ENCODE results near the gene PRKG1. TPM values are rescaled to one million over a fixed set of nuclear protein-coding genes. Genes with fewer than 3 reads are reported as not detected.

The PRKG1 gene
- total and polyA plus RNA-seq, 2 of the 4 experiments (the other 2 are of a cell fraction): 3.5 to 18.3 TPM

DNA sequence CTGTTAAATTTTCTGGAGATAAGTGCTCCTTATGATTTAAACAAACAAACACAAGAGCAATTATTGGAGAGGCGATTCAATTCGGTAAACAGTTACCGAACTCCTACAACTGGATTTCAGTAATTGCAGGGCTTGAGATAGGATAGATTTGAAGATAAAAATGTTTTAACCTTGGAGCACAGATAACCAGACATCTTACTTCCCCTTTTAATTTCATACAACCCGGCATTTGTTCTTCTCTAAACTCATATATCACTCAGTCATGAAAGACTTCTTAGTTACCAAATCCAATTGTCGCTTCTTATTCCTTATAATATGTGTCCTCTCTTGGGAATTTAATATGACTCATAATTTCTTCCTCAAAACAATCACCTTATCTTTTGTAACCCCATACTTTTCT lies 861.1 kb downstream of the PRKG1 start:
- dilution Hi-C loops (cut with HindIII; ENCODE audit: low sequenced_read_pairs, unreplicated experiment) (no loop called here), intact Hi-C loops (cut with micrococcal nuclease) (loop anchor here (5.0 kb wide), 2 partner anchors 38 to 278 kb away; no protein-coding TSS in a partner anchor), in situ Hi-C loops (cut with MboI; ENCODE audit: low sequenced_read_pairs) (no loop called here)
- no CpG with 5 or more reads among the region's 5 CpGs for WGBS, 2 experiments (ENCODE audit: extremely low coverage in 2 of 2, insufficient read length in 1 of 2)
- no peaks in the 10 kb centered on the region for H3K36me3 ChIP-seq (ENCODE audit: control insufficient read depth, insufficient read depth, low read length)
- ATAC-seq (ENCODE audit: low read depth): no peak
- H3K4me2 ChIP-seq (ENCODE audit: low read depth, low read length): no peak overlapping the region
- H3K27me3 ChIP-seq (ENCODE audit: control insufficient read depth, insufficient read depth, low read length): no peaks in the 10 kb centered on the region
- no peak overlapping the region for H2AK5ac ChIP-seq (ENCODE audit: low read depth, low read length)
- H4K91ac ChIP-seq (ENCODE audit: insufficient read depth, low read depth, low read length): no peak overlapping the region
- H4K5ac ChIP-seq (ENCODE audit: low read depth, low read length): no peak overlapping the region
- no peak overlapping the region for H2BK20ac ChIP-seq (ENCODE audit: low read depth, low read length)
- no peak overlapping the region for H3K27ac ChIP-seq (ENCODE audit: insufficient read depth, low read length)
- H3K9me1 ChIP-seq (ENCODE audit: insufficient read depth, low read length): peaks cover 3% of the 10 kb centered on the region; the same call in 1 of the 2 replicates
- H3K23ac ChIP-seq (ENCODE audit: low read depth, low read length): no peak overlapping the region
- H3K9ac ChIP-seq (ENCODE audit: low read depth, low read length): no peak overlapping the region
- TF ChIP-seq, protein P1, sequence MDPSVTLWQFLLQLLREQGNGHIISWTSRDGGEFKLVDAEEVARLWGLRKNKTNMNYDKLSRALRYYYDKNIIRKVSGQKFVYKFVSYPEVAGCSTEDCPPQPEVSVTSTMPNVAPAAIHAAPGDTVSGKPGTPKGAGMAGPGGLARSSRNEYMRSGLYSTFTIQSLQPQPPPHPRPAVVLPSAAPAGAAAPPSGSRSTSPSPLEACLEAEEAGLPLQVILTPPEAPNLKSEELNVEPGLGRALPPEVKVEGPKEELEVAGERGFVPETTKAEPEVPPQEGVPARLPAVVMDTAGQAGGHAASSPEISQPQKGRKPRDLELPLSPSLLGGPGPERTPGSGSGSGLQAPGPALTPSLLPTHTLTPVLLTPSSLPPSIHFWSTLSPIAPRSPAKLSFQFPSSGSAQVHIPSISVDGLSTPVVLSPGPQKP (IDR thresholded peaks at IDR 0.05; ENCODE audit: borderline replicate concordance, low read depth, low read length): no peak
- TF ChIP-seq CEBPB (IDR thresholded peaks at IDR 0.05; ENCODE audit: low read depth, low read length) (no peak), SMC3 (IDR thresholded peaks at IDR 0.05; ENCODE audit: low read depth, low read length) (no peak), RAD21 (IDR thresholded peaks at IDR 0.05; ENCODE audit: low read length) (no peak)
- no peak overlapping the region for H3K56ac ChIP-seq (ENCODE audit: extremely low read depth, insufficient read depth, low read length)
- CTCF ChIA-PET: no interaction called here
- no peak overlapping the region for H2AK9ac ChIP-seq (replicated peaks; ENCODE audit: low read depth, low read length, poor library complexity)
- 0 out of 4 replicates have a peak, but pooled peaks cover 0 to 4% of the 10 kb centered on the region in 2 experiments for H3K79me1 ChIP-seq (ENCODE audit: low read depth in 1 of 2, low read length in 2 of 2)
- no peaks in the 10 kb centered on the region for H3K9me3 ChIP-seq (ENCODE audit: control insufficient read depth, insufficient read depth, low read length)
- no peak overlapping the region for H2BK5ac ChIP-seq (ENCODE audit: low read depth, low read length, poor library complexity, severe bottlenecking)
- H3K4ac ChIP-seq (ENCODE audit: low read depth, low read length): no peak overlapping the region
- H3K14ac ChIP-seq (replicated peaks; ENCODE audit: low read depth, low read length): no peak overlapping the region
- H2AFZ ChIP-seq (replicated peaks; ENCODE audit: low read length, poor library complexity): no peak overlapping the region
- no peak overlapping the region for H2BK15ac ChIP-seq (ENCODE audit: low read depth, low read length)
- no peak overlapping the region for H3K18ac ChIP-seq (ENCODE audit: low read depth, low read length)
- no peak overlapping the region for H2BK120ac ChIP-seq (ENCODE audit: low read depth, low read length)
- no peak overlapping the region for H3K4me3 ChIP-seq (ENCODE audit: insufficient read depth, low read depth, low read length)
- H3K4me1 ChIP-seq (ENCODE audit: control insufficient read depth, insufficient read depth, low read length): no peaks in the 10 kb centered on the region; the same call in 1 of the 2 replicates
- no peak overlapping the region for H4K8ac ChIP-seq (ENCODE audit: low read depth in 2 of 2, low read length in 2 of 2)
- POLR2A ChIA-PET (ENCODE audit: unreplicated experiment): no interaction called here
- BruUV-seq (replicated peaks): no TSS peak
- DNase-seq: no peak
- no peaks in the 10 kb centered on the region; the same call in 1 of the 2 replicates for H4K20me1 ChIP-seq (ENCODE audit: insufficient read depth, low read length)
